KOPT-K1 (cell line): Measurements from ENCODE around the gene DSG1.
"Not testable (repeated sequence)": the region's sequence is repeated elsewhere in the genome, so short reads cannot be mapped to it uniquely, and the experiment has no call there.

ENCODE experiments used
- H3K27ac ChIP-seq: fragments of 200-600 bp; sonication (generic); 2 replicates; pipeline ENCODE4 v1.5.1; 2016; ENCODE audit warnings: antibody characterized with exemption, mild to moderate bottlenecking, low read depth, low read length; ENCODE audit not compliant: poor library complexity, severe bottlenecking
- H3K36me3 ChIP-seq: fragments of 200-600 bp; sonication (generic); 2 replicates; pipeline ENCODE4 v1.5.1; 2017; ENCODE audit warnings: antibody characterized with exemption, mild to moderate bottlenecking, low read length, moderate library complexity; ENCODE audit not compliant: insufficient read depth
- H3K9me3 ChIP-seq: fragments of 200-600 bp; sonication (generic); 2 replicates; pipeline ENCODE4 v1.5.1; 2017; ENCODE audit warnings: antibody characterized with exemption, low read length, mild to moderate bottlenecking; ENCODE audit not compliant: insufficient read depth, poor library complexity, severe bottlenecking

Gene DSG1

GRCh38 chr18:31317860-31318259 lies at the start of gene DSG1:
DSG1 (plus strand) TSS chr18:31318160; CDS start chr18:31318301, 141 bp downstream.
- Histone ChIP-seq H3K9me3 (no peaks in the 10 kb centered on the region), H3K27ac (no peak within 1 kb of the TSS), H3K36me3 (no peaks in the 10 kb centered on the region)

GRCh38 chr18:31268985-31269406 lies 49.0 kb upstream of the DSG1 start:
- Histone ChIP-seq H3K36me3 (no peaks in the 10 kb centered on the region), H3K9me3 (no peaks in the 10 kb centered on the region), H3K27ac (no peak overlapping the region)

- H3K27ac ChIP-seq = no peak overlapping the region
- no peaks in the 10 kb centered on the region for H3K36me3 ChIP-seq
- H3K9me3 ChIP-seq = no peaks in the 10 kb centered on the region
These were observed 48.4 kb upstream of the DSG1 start for GRCh38 chr18:31269566-31269965.

GRCh38 chr18:31270578-31270977 lies 47.4 kb upstream of the DSG1 start:
- Histone ChIP-seq H3K9me3 (no peaks in the 10 kb centered on the region), H3K27ac (no peak overlapping the region), H3K36me3 (no peaks in the 10 kb centered on the region)

GRCh38 chr18:31273812-31274527 lies 44.0 kb upstream of the DSG1 start:
- Histone ChIP-seq H3K27ac (no peak overlapping the region), H3K9me3 (no peaks in the 10 kb centered on the region), H3K36me3 (no peaks in the 10 kb centered on the region)

- no peaks in the 10 kb centered on the region for H3K36me3 ChIP-seq
- no peaks in the 10 kb centered on the region for H3K9me3 ChIP-seq
- H3K27ac ChIP-seq = no peak overlapping the region
These were observed 43.0 kb upstream of the DSG1 start for GRCh38 chr18:31274931-31275330.

- Histone ChIP-seq H3K36me3 (no peaks in the 10 kb centered on the region), H3K9me3 (no peaks in the 10 kb centered on the region), H3K27ac (no peak overlapping the region)
These were observed 42.1 kb upstream of the DSG1 start for GRCh38 chr18:31275722-31276463.

GRCh38 chr18:31278609-31279071 lies 39.3 kb upstream of the DSG1 start:
- H3K27ac ChIP-seq = no peak overlapping the region

GRCh38 chr18:31280502-31280901 lies 37.5 kb upstream of the DSG1 start:
- no peaks in the 10 kb centered on the region for H3K36me3 ChIP-seq
- H3K27ac ChIP-seq = no peak overlapping the region
- H3K9me3 ChIP-seq = no peaks in the 10 kb centered on the region

More at GRCh38 chr18:31278609-31279071, 39.3 kb upstream of the DSG1 start:
- Histone ChIP-seq H3K9me3 (no peaks in the 10 kb centered on the region), H3K36me3 (no peaks in the 10 kb centered on the region)

- Histone ChIP-seq H3K9me3 (no peaks in the 10 kb centered on the region), H3K36me3 (no peaks in the 10 kb centered on the region), H3K27ac (no peak overlapping the region)
These were observed 36.5 kb upstream of the DSG1 start for GRCh38 chr18:31281437-31281836.

- H3K36me3 ChIP-seq, H3K9me3 ChIP-seq, H3K27ac ChIP-seq: not testable (repeated sequence)
These were observed 28.5 kb upstream of the DSG1 start for GRCh38 chr18:31289446-31289845.

- Histone ChIP-seq H3K36me3 (no peaks in the 10 kb centered on the region), H3K9me3 (no peaks in the 10 kb centered on the region), H3K27ac (no peak overlapping the region)
These were observed 26.3 kb upstream of the DSG1 start for GRCh38 chr18:31291688-31292087.

GRCh38 chr18:31294199-31294747 lies 23.7 kb upstream of the DSG1 start:
- H3K27ac ChIP-seq = no peak overlapping the region
- H3K9me3 ChIP-seq = no peaks in the 10 kb centered on the region
- H3K36me3 ChIP-seq = no peaks in the 10 kb centered on the region

- H3K9me3 ChIP-seq = no peaks in the 10 kb centered on the region
- H3K36me3 ChIP-seq = no peaks in the 10 kb centered on the region
- H3K27ac ChIP-seq = no peak overlapping the region
These were observed 20.7 kb upstream of the DSG1 start for GRCh38 chr18:31297248-31297647.

GRCh38 chr18:31301201-31301655 lies 16.7 kb upstream of the DSG1 start:
- Histone ChIP-seq H3K36me3 (no peaks in the 10 kb centered on the region), H3K9me3 (no peaks in the 10 kb centered on the region), H3K27ac (no peak overlapping the region)
